Measurements from ENCODE around the gene RAI1. TPM values are rescaled to one million over a fixed set of nuclear protein-coding genes. Genes with fewer than 3 reads are reported as not detected.
"Not testable (repeated sequence)": the region's sequence is repeated elsewhere in the genome, so short reads cannot be mapped to it uniquely, and the experiment has no call there.

RAI1 gene
- total RNA-seq, 2 donors from 2014 or later, result 7.0 to 16.0 TPM

DNA sequence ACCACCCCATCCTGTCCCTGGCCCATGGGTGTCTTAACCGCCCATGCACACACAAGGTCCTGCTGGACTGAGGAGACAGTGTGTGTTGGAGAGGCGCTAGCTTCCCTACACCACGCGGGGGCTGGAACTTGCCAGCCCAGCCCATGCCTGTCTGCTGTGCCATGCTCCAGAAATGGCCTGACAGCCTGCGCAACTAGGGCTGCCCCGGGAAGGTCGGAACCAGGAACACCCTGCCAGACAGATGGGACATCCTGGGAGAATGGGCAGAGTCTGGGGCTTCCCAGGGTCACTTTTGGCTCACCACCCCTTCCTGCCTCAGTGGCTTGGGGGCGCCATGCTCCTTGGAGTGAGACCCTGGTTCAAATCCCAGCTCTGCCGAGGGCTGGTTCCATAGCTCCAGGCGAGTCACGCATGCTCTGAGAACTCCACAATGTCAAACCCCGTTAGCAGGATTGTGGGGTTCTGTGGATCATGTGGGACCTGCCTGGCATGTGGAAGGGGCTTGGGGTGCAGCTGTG lies 119.3 kb downstream of the RAI1 start:
- Mint-ChIP-seq H3K4me3 (no peak overlapping the region), H3K27ac (no peak overlapping the region), H3K9me3 (no peaks in the 10 kb centered on the region), H3K36me3 (ENCODE audit: low read depth) (peaks cover under 1% of the 10 kb centered on the region), H3K27me3 (no peaks in the 10 kb centered on the region), H3K4me1 (no peaks in the 10 kb centered on the region)
- no peak for ATAC-seq (replicated peaks)

DNA sequence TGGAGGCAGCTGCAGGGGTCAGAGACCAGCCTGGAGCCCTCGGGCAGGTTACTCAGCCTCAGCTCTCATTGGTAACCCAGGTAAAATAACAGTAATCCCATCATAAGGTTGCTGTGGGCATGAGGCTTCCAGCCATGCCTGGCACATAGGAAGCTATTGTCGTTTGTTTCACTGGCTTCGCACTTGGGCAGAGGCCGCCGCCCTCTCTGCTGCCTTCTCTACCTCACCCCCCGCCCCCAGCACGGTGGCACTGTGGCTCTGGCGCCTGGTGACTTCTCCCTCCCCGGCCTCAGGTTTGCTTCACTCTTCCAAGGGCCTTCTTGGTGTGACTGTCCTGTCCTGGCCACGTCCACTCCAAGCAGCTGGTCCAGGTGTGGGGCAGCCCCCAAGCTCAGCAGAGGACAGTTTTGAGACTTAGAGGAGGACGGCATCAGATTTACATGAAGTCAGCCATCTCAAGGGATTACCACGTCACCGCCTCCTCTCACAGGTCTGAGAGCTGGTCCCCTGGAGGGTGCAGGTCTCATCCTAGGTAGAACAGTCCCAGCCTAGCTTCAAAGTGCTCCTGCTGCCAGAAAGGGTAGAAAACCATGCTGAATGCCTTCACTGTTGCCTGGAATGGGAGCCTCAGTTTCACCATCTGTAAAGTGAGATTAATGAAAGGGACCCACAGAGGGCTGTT lies 120.7 kb downstream of the RAI1 start:
- Mint-ChIP-seq H3K36me3 (ENCODE audit: low read depth) (peaks cover 5% of the 10 kb centered on the region), H3K4me3 (no peak overlapping the region), H3K27ac (no peak overlapping the region), H3K27me3 (no peaks in the 10 kb centered on the region), H3K4me1 (no peaks in the 10 kb centered on the region), H3K9me3 (no peaks in the 10 kb centered on the region)
- no peak for ATAC-seq (replicated peaks)

DNA sequence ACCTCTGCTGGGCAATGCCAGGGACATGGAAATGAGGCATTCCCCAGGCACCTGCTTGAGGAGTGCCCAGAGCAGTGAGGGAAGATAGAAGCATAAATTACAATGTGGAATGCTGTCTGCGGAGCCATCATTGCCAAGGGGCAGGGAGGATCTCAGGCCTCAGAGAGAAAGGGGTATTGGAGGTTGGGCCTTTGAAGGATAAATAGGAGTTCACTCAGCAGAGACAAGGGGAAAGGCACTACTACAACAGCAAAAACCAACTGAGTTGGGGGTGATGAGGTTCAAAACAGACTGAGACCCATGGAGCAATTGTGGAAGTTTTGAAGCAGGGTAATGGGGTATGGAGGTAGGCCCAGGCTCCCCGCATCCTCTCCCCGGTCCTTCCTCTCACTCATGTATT lies 122.7 kb downstream of the RAI1 start:
- no peaks in the 10 kb centered on the region for H3K9me3 Mint-ChIP-seq
- no peaks in the 10 kb centered on the region for H3K4me1 Mint-ChIP-seq
- peaks cover 5% of the 10 kb centered on the region for H3K36me3 Mint-ChIP-seq (ENCODE audit: low read depth)
- no peak for ATAC-seq (replicated peaks)
- no peak overlapping the region for H3K27ac Mint-ChIP-seq
- no peak overlapping the region for H3K4me3 Mint-ChIP-seq
- H3K27me3 Mint-ChIP-seq, result no peaks in the 10 kb centered on the region

DNA sequence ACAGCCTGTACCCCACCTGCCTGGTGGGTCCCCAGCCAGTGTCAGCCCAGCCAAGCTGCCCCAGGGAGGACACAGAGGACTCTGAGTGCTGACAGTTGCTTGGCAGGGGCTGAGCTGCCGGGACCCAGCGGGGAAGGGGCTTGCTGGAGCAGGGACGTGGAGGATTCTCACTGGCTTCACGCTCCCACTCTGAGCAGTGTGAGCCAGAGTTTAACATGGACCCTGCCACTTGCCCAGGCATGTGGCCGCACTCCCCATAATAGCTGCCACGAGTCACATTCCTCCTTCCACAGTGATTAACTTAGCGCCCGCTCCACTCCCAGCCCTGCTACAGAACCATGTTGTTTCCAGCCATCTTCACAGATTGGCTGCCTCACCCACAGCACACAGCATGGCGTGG lies 124.3 kb downstream of the RAI1 start:
- H3K36me3 Mint-ChIP-seq (ENCODE audit: low read depth), result peaks cover 5% of the 10 kb centered on the region
- H3K27me3 Mint-ChIP-seq, result no peaks in the 10 kb centered on the region
- no peaks in the 10 kb centered on the region for H3K4me1 Mint-ChIP-seq
- H3K9me3 Mint-ChIP-seq, result no peaks in the 10 kb centered on the region
- H3K4me3 Mint-ChIP-seq, result no peak overlapping the region
- no peak for ATAC-seq (replicated peaks)
- H3K27ac Mint-ChIP-seq, result peak overlapping the region; percentile 56

DNA sequence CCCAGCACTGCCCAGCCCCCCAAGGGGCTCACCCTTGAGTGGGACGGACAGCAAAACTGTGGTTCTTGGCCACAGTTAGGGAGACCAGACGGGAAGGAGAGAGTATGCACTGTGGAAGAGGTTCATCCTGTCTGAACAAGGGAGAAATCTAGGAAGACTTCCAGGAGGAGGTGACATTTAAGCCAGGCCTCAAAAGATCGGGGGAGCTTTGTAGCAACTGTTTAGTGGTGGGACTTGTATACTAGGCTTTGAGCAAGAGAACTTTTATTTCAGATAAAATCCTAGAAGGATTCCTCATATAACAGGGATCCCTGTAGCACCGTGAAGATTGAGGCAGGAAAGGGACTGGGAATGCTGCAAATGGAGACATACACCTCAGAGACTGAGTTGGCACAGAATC lies 124.8 kb downstream of the RAI1 start:
- no peaks in the 10 kb centered on the region for H3K27me3 Mint-ChIP-seq
- peak overlapping the region; percentile 56 for H3K27ac Mint-ChIP-seq
- H3K9me3 Mint-ChIP-seq, result no peaks in the 10 kb centered on the region
- no peaks in the 10 kb centered on the region for H3K4me1 Mint-ChIP-seq
- H3K4me3 Mint-ChIP-seq, result no peak overlapping the region
- ATAC-seq (replicated peaks), result no peak
- peaks cover 9% of the 10 kb centered on the region for H3K36me3 Mint-ChIP-seq (ENCODE audit: low read depth)

DNA sequence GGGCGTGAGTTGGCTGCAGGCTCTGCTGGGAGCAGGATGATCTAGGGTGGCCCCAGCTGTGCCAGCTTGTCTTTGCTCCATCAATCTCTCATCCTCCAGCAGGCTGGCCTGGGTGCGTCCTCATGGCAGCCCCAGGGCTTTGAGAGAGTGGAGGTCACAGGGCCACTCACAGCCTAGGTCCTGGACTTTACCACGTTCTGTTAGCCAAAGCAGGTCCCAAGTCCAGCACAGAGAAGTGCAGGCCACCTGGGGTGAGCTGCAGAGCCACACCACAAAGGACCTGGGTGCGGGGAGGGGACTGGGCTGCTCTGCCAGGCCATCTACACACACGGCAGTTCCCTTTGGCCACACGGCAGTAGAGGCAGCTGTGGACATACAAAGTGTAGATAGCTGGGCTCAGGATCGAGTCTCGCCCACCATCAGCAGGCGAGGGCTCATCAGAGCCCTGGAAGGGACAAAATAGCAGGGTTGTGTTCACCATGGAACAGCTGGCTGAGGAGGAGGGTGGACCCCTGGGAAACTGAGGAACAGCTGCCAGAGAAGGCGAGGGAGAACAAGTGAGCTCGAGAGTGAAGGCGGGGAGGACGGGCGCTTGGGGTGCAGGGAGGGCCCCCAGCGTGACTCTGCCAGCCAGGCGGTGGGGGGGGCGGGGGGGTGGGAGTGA lies 125.5 kb downstream of the RAI1 start:
- H3K4me3 Mint-ChIP-seq, result no peak overlapping the region
- no peaks in the 10 kb centered on the region for H3K27me3 Mint-ChIP-seq
- H3K27ac Mint-ChIP-seq, result no peak overlapping the region
- ATAC-seq (replicated peaks), result no peak
- H3K4me1 Mint-ChIP-seq, result no peaks in the 10 kb centered on the region
- H3K9me3 Mint-ChIP-seq, result no peaks in the 10 kb centered on the region
- peaks cover 16% of the 10 kb centered on the region for H3K36me3 Mint-ChIP-seq (ENCODE audit: low read depth)

DNA sequence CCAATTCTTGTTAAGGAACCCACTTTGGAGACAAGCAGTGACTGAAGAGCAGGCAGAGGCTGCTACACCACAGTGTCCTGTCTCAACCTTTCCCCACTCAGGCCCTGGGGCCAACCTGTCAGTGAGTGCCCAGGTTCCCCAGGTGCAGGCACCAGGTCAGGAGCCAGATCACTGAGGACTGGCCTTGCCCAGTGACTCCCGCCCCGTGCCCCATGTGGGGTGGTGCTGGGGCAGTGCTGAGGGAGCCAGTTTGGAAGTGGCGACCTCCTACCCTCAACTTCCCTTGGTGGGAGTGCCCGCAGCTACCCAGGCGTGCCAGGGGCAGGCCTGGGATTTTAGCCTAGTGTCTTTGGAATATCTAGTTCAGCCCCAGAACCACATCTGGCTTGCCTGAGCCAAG lies 126.2 kb downstream of the RAI1 start:
- Mint-ChIP-seq H3K36me3 (ENCODE audit: low read depth) (peaks cover 22% of the 10 kb centered on the region), H3K27ac (no peak overlapping the region), H3K9me3 (no peaks in the 10 kb centered on the region), H3K4me1 (no peaks in the 10 kb centered on the region), H3K4me3 (no peak overlapping the region), H3K27me3 (no peaks in the 10 kb centered on the region)
- peak; percentile 3 for ATAC-seq (replicated peaks)

DNA sequence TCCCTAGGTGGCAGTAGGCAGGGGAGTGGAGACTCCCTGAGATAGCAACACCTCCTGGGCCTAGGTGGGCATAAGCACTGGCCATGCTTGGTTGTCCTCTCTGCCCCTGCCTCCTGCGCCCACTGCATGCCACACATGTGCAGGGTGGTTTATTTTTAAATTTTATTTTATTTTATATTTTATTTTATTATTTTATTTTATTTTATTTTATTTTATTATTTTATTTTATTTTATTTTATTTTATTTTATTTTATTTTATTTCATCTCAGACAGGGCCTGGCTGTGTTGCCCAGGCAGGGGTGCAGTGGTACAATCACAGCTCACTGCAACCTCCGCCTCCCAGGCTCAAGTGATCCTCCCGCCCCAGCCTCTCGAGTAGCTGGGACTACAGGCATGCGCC lies 126.9 kb downstream of the RAI1 start:
- H3K4me3 Mint-ChIP-seq; H3K4me1 Mint-ChIP-seq; ATAC-seq (replicated peaks); H3K27me3 Mint-ChIP-seq; H3K27ac Mint-ChIP-seq; H3K9me3 Mint-ChIP-seq: not testable (repeated sequence)
- H3K36me3 Mint-ChIP-seq (ENCODE audit: low read depth), result peaks cover 26% of the 10 kb centered on the region

DNA sequence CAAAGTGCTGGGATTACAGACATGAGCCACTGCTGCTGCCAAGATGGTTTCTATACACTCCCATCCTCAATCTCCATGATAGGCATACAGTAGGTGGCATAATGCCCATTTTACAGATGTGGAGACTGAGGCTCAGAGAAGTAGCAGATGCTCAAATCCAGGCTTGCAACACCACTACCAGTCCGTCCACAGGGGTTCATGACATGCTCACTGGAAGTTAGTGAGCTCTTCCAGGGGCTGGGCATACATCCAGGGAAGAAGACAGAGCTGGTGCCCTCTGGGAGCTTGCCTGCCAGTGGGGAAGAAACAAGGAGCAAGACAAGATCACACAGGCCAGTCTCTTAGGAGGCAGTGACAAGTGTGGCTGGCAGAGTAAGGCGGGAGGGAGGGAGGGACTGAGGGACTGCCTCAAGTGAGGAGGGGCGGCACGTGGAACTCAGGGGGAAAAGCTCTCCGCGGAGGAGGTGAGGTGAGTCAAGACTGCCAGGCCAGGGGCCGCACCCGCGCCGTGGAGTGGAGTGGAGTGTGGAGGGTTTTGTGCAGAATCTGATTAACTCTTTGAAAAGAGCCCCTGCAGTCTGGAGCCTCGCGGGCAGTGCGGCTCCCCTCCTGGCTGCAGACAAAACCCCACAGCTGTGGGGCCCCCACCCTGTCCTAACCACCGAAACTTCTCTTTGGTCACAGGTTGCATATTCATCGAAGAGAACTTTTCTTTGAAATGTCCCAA lies 127.6 kb downstream of the RAI1 start:
- Mint-ChIP-seq H3K27me3 (no peaks in the 10 kb centered on the region), H3K4me3 (no peak overlapping the region), H3K9me3 (no peaks in the 10 kb centered on the region), H3K27ac (no peak overlapping the region), H3K36me3 (ENCODE audit: low read depth) (peaks cover 28% of the 10 kb centered on the region), H3K4me1 (no peaks in the 10 kb centered on the region)
- ATAC-seq (replicated peaks), result peak; percentile 19

DNA sequence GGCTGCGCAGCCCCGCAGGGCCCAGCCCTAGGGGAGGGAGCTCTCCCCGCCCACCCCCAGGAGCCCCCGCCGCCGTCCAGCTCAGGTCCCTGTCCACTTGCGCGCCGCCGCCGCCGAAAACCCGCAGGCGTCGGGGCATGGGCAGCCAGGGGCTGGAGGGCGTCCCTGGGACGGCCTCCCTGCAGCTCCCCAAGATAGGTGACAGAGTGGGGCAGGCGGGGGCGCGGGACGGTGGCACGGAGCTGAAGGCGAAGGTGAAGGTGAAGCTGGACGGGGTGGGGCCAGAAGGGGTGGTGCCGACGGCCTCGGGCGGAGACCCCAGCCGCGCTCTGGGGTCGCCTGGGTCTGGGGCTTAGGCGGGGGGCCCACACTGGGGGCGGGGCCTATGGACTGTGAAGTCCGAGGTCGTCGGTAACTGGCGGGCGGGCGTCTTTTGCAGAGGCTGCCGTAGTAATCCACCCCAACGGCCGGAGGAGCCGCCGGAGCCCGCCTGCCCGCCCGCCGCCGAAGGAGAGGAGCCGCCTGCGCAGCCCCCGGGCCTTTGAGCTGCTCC lies 128.3 kb downstream of the RAI1 start:
- Mint-ChIP-seq H3K36me3 (ENCODE audit: low read depth) (peaks cover 32% of the 10 kb centered on the region), H3K27ac (no peak overlapping the region), H3K27me3 (no peaks in the 10 kb centered on the region), H3K4me3 (no peak overlapping the region), H3K9me3 (no peaks in the 10 kb centered on the region), H3K4me1 (no peaks in the 10 kb centered on the region)
- ATAC-seq (replicated peaks), result no peak

DNA sequence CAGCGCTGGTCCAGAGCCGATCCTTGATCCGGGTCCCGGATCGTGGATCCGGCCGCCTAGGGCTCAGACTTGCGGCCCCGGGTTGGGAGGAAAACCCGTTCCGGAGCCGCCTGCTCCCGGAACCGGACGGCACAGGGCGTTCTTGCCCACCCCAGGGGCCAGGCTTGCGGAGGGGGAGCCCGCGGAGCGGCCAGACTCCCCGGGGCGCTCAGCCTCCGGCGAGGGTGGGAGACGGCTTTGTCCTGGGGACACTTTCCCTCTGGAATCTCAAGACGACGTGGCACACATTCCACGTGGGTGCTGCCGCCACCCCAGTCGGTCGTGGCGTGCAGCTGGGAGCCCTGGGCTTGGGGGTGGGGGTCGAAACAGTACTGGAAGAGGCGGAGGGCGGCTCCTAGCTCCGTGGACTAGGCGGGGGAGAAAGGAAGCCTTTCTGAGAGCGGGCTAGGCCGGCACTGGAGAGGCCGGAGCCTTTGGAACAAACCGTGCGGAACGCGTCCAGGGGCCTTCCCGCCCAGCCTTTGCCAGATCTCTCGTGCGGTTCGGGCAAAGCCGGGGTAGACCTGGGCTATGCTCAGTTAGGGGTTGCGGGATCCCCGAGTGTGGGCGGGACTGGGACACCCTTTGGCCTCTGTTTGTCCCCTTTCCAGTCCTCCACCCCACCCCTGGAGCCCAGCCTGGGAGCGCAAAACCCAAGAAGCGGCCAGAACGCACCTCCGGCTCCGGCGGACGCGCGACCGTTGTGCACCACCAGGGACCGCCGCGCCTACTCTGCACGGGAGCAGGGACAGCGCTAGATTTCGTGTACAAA lies 129.0 kb downstream of the RAI1 start:
- Mint-ChIP-seq H3K27me3 (no peaks in the 10 kb centered on the region), H3K4me3 (no peak overlapping the region), H3K36me3 (ENCODE audit: low read depth) (peaks cover 39% of the 10 kb centered on the region), H3K9me3 (no peaks in the 10 kb centered on the region), H3K27ac (no peak overlapping the region), H3K4me1 (no peaks in the 10 kb centered on the region)
- ATAC-seq (replicated peaks), result no peak

DNA sequence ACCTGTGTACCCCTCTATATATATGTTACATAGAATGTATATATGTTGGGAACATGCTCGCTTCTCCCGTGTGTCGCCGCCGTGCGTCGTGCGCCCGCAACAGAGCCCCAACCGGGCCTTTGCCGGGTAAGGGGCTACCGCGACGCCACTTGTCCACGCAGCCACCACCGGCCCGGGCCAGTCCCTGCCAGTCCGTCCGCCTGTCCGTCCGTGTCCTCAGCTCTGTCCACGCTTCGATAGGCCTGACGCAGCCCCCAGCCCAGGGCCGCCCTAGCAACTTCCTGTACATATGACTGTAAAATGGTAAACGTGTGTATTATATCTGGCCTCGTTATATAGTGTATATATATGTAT lies 129.6 kb downstream of the RAI1 start:
- Mint-ChIP-seq H3K4me3 (no peak overlapping the region), H3K9me3 (no peaks in the 10 kb centered on the region), H3K27ac (no peak overlapping the region), H3K27me3 (no peaks in the 10 kb centered on the region), H3K4me1 (no peaks in the 10 kb centered on the region), H3K36me3 (ENCODE audit: low read depth) (peaks cover 41% of the 10 kb centered on the region)
- no peak for ATAC-seq (replicated peaks)

DNA sequence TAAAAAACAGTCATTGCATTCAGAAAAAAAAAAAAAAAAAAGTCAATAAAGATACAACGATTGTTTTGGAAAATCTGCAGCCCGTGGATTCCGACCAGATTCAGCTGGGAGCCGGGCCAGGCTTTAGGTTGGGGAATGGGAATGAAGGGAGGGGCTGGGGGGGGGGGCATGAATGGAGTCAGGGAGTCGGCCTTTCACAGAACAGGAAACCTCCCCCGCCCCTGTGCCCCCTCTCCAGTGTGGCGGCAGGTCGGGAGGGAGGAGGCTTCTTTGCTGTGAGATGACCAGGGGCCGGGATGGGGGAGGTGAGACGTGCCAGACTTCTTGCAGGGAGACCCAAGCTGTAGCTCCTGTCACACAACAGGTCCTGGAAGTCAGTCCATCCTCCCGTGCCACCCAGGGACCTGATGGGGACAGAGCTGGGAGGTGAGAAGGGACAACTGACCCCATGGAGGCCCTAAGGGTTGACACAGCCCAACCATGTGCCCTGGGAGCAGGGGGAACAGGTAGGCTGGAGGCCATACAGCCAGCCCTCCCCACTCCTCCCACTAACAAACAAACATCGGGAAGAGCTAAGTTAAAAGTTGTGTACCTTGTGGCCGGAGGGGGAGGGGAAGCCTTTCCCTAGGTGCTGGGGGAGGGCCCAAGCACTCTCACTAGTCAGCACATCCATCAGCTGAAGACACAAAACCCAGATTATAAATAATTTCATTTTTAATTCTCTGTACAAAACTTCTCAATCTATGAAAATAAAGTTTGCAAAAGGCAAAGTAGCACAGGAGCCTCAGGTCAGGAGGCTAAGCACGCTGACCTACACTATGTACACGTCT lies 130.3 kb downstream of the RAI1 start:
- peak; percentile 11 for ATAC-seq (replicated peaks)
- no peaks in the 10 kb centered on the region for H3K9me3 Mint-ChIP-seq
- no peak overlapping the region for H3K27ac Mint-ChIP-seq
- no peaks in the 10 kb centered on the region for H3K27me3 Mint-ChIP-seq
- no peaks in the 10 kb centered on the region for H3K4me1 Mint-ChIP-seq
- peaks cover 46% of the 10 kb centered on the region for H3K36me3 Mint-ChIP-seq (ENCODE audit: low read depth)
- H3K4me3 Mint-ChIP-seq, result no peak overlapping the region

Data from activated T-helper 17 cell treated with anti-CD3 and anti-CD28 coated beads, Interleukin-2, amount 50 U/mL, for 72 hours (primary cell).